Vagina (tissue), 2 donors: Measurements from ENCODE around the gene MUCL3.

Experiments used
- CTCF ChIP-seq, 3 experiments: fragments of 450-650 bp in 2 of 3; fragments of 200-600 bp in 1 of 3; sonication (generic) in 1 of 3; IDR thresholded peaks; one replicate each; pipeline ENCODE4 v1.5.1; 2017 to 2019; ENCODE audit warnings: antibody characterized with exemption in 3 of 3, mild to moderate bottlenecking in 2 of 3, moderate library complexity in 2 of 3
- POLR2A ChIP-seq, 2 donors: fragments of 450-650 bp; IDR thresholded peaks; one replicate each; pipeline ENCODE4 v1.6.1; 2017; ENCODE audit warnings: antibody characterized with exemption in 2 of 2, mild to moderate bottlenecking in 2 of 2, moderate library complexity in 2 of 2

GRCh38 chr6:30991891-30992290 lies 51.1 kb downstream of the MUCL3 start:
- no peak for TF ChIP-seq POLR2A (IDR thresholded peaks at IDR 0.05)
- TF ChIP-seq CTCF (IDR thresholded peaks at IDR 0.05) = no peak
